GM12891 (cell line): Measurements from ENCODE around the gene AIFM3.
A peak's percentile ranks its signal among the peaks of the same experiment; 100 is the strongest.

Experiments used
- DNase-seq: peaks from one replicate; pipeline ENCODE4 v3.0.0; 2011; ENCODE audit warnings: low spot score; ENCODE audit not compliant: insufficient read length
- FAIRE-seq: peaks from 2 replicates; lab custom pipeline; 2011; peaks lifted over from hg19 to GRCh38; lab: Jason Lieb, UNC
- PAX5 ChIP-seq: IDR thresholded peaks from 2 replicates; pipeline ENCODE4 v1.6.1; 2011; ENCODE audit warnings: low read length, moderate library complexity, mild to moderate bottlenecking; ENCODE audit not compliant: insufficient read depth, severe bottlenecking
- POLR2A ChIP-seq: IDR thresholded peaks from 2 replicates; pipeline ENCODE4 v1.6.1; 2011; ENCODE audit warnings: low read depth, low read length, control low read depth
- POLR2AphosphoS5 ChIP-seq: IDR thresholded peaks from 2 replicates; pipeline ENCODE4 v1.6.1; 2011; ENCODE audit warnings: low read depth, low read length, control low read depth
- POU2F2 ChIP-seq: IDR thresholded peaks from 2 replicates; pipeline ENCODE4 v1.6.1; 2011; ENCODE audit warnings: low read depth, mild to moderate bottlenecking, control low read depth, low read length, moderate library complexity
- SPI1 ChIP-seq: IDR thresholded peaks from 2 replicates; pipeline ENCODE4 v1.6.1; 2011; ENCODE audit warnings: low read depth, low read length, control low read depth
- TAF1 ChIP-seq: IDR thresholded peaks from 2 replicates; pipeline ENCODE4 v1.6.1; 2011; ENCODE audit warnings: low read depth, low read length, control low read depth

Gene AIFM3

GRCh38 chr22:20992056-20992442 is 25.0 kb downstream of the AIFM3 start:
- FAIRE-seq: no peak
- DNase-seq: no peak
- TF ChIP-seq PAX5 (no peak), POLR2AphosphoS5 (no peak), TAF1 (no peak), POLR2A (no peak), POU2F2 (no peak), SPI1 (no peak)

GRCh38 chr22:20992456-20993303 is 25.6 kb downstream of the AIFM3 start:
- no peak for DNase-seq
- FAIRE-seq: no peak
- no peak for TF ChIP-seq POLR2AphosphoS5
- TF ChIP-seq SPI1: no peak
- TF ChIP-seq TAF1: no peak
- TF ChIP-seq POLR2A: no peak
- no peak for TF ChIP-seq PAX5
- no peak for TF ChIP-seq POU2F2

GRCh38 chr22:20993304-20994127 is 26.5 kb downstream of the AIFM3 start:
- DNase-seq: no peak
- TF ChIP-seq POLR2A (no peak), TAF1 (no peak), PAX5 (no peak), POLR2AphosphoS5 (no peak), SPI1 (no peak), POU2F2 (no peak)
- FAIRE-seq: no peak

GRCh38 chr22:20994128-20994901 is 27.3 kb downstream of the AIFM3 start:
- no peak for TF ChIP-seq PAX5
- TF ChIP-seq POLR2AphosphoS5: no peak
- FAIRE-seq (no peak), DNase-seq (no peak)

GRCh38 chr22:20994902-20995241 is 27.8 kb downstream of the AIFM3 start:
- FAIRE-seq (no peak), DNase-seq (no peak)
- TF ChIP-seq PAX5: no peak
- TF ChIP-seq TAF1: no peak

GRCh38 chr22:20995329-20996030 is 28.4 kb downstream of the AIFM3 start:
- FAIRE-seq: no peak

GRCh38 chr22:20996031-20996410 is 29.0 kb downstream of the AIFM3 start:
- TF ChIP-seq POLR2A (no peak), POU2F2 (no peak)

More at GRCh38 chr22:20995329-20996030, 28.4 kb downstream of the AIFM3 start:
- no peak for DNase-seq
- no peak for TF ChIP-seq SPI1
- no peak for TF ChIP-seq PAX5
- no peak for TF ChIP-seq POU2F2
- TF ChIP-seq POLR2A: no peak
- TF ChIP-seq POLR2AphosphoS5: no peak
- no peak for TF ChIP-seq TAF1

GRCh38 chr22:20996598-20997535 is 29.8 kb downstream of the AIFM3 start:
- no peak for TF ChIP-seq POU2F2
- peak; percentile 5; the same call in 1 of the 2 replicates for TF ChIP-seq POLR2A
- no peak for TF ChIP-seq PAX5
- no peak for TF ChIP-seq POLR2AphosphoS5
- no peak for TF ChIP-seq SPI1
- no peak for TF ChIP-seq TAF1
- DNase-seq (no peak), FAIRE-seq (no peak)

More at GRCh38 chr22:20996031-20996410, 29.0 kb downstream of the AIFM3 start:
- FAIRE-seq (no peak), DNase-seq (no peak)
